ENCODE data around the gene ACAD10.

GRCh38 chr12:111642681-111643426 is 43.0 kb upstream of the ACAD10 start:
- TF ChIP-seq RAD21 (IDR thresholded peaks at IDR 0.05; ENCODE audit: low read depth) (no peak), TAF1 (IDR thresholded peaks at IDR 0.05; ENCODE audit: low read depth) (no peak), TCF12 (IDR thresholded peaks at IDR 0.05; ENCODE audit: low read depth) (no peak), YY1 (IDR thresholded peaks at IDR 0.05; ENCODE audit: low read depth) (no peak), CEBPB (IDR thresholded peaks at IDR 0.05) (no peak), TEAD4 (IDR thresholded peaks at IDR 0.05) (no peak), FOXM1 (IDR thresholded peaks at IDR 0.05; ENCODE audit: borderline replicate concordance, low read depth) (no peak), EP300 (IDR thresholded peaks at IDR 0.05; ENCODE audit: borderline replicate concordance) (no peak), MAX (IDR thresholded peaks at IDR 0.05) (no peak), USF1 (IDR thresholded peaks at IDR 0.05) (no peak), CREB1 (IDR thresholded peaks at IDR 0.05; ENCODE audit: low read depth) (no peak), EGR1 (IDR thresholded peaks at IDR 0.05) (no peak), REST (IDR thresholded peaks at IDR 0.05; ENCODE audit: low read depth) (no peak)
